Suppressor macrophage treated with lipopolysaccharide for 4 hours (primary cell): Measurements from ENCODE around the gene PPP1R9A.

Experiments
- DNase-seq: peaks from one replicate; pipeline ENCODE4 v3.0.0-alpha.2; 2020

The PPP1R9A gene

GRCh38 chr7:94912085-94912484, 4.7 kb downstream of the PPP1R9A start:
- no peak for DNase-seq

DNA sequence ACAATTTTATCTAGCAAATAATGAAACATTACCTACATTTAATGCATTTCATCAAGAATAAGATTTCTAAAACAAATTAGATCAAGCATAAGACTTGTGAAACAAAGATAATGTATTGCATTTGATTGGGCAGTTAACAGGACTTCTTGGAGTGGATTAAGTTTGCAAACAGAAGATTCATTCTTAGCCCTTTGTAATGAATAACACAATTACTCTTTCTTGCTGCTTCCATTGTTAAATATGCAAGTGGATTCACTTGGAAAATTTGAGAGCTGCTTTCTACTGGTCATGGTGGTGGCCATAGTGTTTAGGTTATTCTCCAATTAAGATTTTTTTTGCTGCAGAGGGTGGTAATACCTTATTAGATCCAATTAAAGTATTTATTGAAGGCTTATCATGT, 6.0 kb downstream of the PPP1R9A start:
- no peak for DNase-seq

GRCh38 chr7:94921911-94922310, 14.5 kb downstream of the PPP1R9A start:
- DNase-seq = no peak

- no peak for DNase-seq
These were observed 15.1 kb downstream of the PPP1R9A start for GRCh38 chr7:94922457-94922856.

DNA sequence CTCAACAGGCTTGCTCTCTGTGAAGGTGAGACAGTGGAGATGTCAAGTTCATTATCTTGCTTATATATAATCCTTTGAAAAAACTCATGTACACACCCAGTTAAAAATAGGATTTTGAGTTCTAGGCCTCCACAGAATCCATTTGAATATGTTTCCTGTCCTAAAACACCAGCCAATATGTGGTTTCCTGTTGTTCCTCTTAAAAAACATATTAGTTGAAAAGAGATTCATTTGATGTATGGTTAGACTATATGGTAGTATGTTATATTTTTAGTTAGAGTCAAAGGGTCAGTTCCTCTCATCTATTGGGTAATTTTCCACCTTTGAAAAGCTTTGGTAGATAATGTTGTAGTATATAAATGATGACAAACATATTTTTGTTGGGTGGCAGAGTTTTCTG, 16.0 kb downstream of the PPP1R9A start:
- DNase-seq = no peak

- no peak for DNase-seq
These were observed 20.8 kb downstream of the PPP1R9A start for GRCh38 chr7:94928168-94928707.

- DNase-seq = no peak
These were observed 26.0 kb downstream of the PPP1R9A start for GRCh38 chr7:94933256-94933990.

- no peak for DNase-seq
These were observed 32.0 kb downstream of the PPP1R9A start for GRCh38 chr7:94939395-94939794.

GRCh38 chr7:94940241-94940640, 32.8 kb downstream of the PPP1R9A start:
- DNase-seq = no peak

DNA sequence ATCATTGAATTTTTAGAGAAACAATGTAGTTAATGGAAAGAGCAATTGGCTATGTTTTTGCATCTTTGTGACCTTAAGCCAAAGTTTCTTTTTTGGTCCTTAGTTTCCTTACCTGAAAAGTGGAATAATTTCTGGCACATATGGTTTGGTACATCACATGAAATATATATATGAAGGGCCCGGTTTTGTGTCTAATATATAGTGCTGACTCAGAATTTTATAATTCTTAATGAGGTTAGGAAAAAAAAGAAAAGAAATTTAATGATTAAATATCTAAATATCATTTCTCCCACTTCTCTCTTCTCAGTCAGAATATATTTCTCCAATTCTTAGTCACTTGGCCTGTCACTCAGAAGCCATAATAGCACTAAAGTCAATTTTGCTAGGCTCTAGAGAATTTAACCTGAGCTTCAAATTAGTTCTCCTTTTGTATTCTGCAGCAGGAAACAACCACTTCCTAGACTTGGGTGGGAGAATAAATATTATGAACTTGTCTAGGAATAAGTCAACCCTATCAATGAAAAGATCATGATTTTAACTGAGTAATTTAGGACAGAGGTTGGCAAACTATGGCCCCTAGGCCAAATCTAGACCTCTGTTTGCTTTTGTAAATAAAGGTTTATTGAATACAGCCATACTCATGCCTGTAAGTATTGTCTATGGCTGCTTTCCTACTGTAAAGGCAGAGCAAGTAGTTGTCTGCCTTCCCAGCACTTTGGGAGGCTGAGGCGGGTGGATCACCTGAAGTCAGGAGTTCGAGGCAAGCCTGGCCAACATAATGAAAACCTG, 34.6 kb downstream of the PPP1R9A start:
- DNase-seq = no peak

- DNase-seq = no peak
These were observed 35.7 kb downstream of the PPP1R9A start for GRCh38 chr7:94943134-94943533.

GRCh38 chr7:94949532-94949931, 42.1 kb downstream of the PPP1R9A start:
- DNase-seq = no peak

DNA sequence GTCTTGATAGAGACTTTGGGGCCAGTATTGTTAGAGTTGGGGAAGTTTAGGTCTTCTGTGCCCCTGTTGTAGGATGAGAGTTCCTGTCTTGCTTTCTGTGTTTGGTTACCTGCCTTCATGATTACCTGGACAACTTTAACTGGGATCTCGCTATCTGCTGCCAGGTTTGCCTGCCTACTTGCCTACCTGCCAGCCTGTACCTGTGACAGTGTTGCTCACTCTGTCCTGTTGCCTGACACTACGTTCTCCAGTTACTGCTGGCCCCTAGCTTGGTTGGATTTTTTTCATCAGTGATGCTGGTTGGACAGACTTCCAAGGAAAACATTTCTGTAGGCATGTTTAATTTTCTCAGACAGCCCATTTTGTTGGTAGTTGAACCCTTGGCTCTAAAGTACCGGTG, 48.4 kb downstream of the PPP1R9A start:
- no peak for DNase-seq

- no peak for DNase-seq
These were observed 49.7 kb downstream of the PPP1R9A start for GRCh38 chr7:94957061-94957460.

- no peak for DNase-seq
These were observed 55.3 kb downstream of the PPP1R9A start for GRCh38 chr7:94962661-94963060.

GRCh38 chr7:94969434-94970084, 62.2 kb downstream of the PPP1R9A start:
- no peak for DNase-seq

DNA sequence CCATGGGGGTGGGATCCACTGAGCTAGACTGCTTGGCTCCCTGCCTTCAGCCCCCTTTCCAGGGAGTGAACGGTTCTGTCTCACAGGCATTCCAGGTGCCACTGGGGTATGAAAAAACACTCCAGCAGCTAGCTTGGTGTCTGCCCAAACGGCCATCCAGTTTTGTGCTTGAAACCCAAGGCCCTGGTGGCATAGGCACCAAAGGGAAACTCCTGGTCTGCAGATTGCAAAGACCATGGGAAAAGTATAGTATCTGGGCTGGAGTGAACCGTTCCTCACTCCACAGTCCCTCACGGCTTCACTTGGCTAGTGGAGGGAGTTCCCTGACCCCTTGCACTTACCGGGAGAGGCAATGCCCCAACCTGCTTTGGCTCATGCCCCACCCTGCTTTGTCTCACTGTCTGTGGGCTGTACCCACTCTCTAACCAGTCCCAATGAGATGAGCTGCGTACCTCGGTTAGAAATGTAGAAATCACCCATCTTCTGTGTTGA, 62.7 kb downstream of the PPP1R9A start:
- DNase-seq = no peak

- no peak for DNase-seq
These were observed 63.9 kb downstream of the PPP1R9A start for GRCh38 chr7:94971051-94971867.

DNA sequence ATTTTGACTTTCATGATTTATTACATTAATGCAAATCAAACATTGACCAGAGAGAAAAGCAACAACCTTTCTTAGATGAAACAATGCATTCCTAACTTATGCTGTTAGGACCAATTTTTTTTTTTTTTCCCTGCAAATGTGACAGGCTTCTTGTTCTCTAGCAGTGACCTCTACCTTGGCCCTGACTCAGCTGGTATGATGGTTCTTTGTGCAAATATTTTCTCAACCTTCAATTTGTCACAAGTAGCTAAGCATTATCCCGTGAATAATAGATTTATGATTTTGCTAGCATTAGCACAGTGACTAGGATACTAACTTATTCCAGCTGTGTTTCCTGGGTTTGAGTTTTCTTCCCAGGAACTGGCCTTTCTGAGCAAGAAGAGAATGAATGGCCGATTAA, 64.9 kb downstream of the PPP1R9A start:
- no peak for DNase-seq

GRCh38 chr7:94973844-94974243, 66.5 kb downstream of the PPP1R9A start:
- DNase-seq = no peak

DNA sequence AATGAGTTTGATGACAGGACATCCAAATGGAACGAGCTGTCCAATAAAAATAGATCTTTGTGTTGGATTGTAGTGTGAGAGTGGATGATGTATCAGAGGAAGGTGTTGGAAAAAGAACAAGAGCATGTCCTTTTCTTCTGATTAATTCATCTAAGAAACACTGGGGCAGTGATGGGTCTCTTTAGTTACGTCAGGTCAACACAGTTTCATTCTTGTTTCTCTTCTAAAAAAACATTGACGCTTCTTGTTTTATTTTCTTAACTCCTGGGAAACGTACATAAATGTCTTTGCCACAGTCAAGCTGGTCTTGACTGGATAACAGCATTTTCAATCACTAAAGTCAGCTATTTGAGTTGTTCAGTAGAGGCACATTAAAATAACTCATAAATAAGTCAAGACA, 67.0 kb downstream of the PPP1R9A start:
- no peak for DNase-seq

DNA sequence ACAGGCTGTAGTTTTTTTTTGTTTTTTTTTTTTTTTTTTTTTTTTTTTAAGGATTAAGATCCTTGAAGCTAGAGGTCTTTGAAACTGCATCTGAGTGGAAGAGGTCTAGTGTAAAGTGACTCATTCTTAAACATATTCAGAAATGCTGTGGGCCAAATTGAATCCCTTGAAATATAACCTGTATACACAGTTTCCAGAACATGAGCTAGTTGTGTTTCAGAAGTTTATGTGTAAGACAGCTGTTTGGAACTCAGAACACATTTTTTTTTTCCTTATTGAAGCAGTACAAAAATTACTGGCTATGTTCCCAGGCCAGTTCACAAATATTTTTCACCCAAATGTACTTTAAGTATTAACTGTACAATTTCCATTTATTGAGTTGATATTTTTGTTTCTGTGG, 67.9 kb downstream of the PPP1R9A start:
- DNase-seq = no peak
